Gastrocnemius medialis (tissue), 4 donors: ENCODE data around the gene ZNF423.

ENCODE experiments used
- CTCF ChIP-seq, 5 experiments: fragments of 450-650 bp in 3 of 5; fragments of 200-600 bp in 2 of 5; sonication (generic) in 2 of 5; IDR thresholded peaks in 4 of 5; conservative IDR thresholded peaks in 1 of 5; 1 replicate in 4 of 5; 2 replicates in 1 of 5; pipeline ENCODE4 v1.5.1; 2016 to 2019; ENCODE audit warnings: antibody characterized with exemption in 5 of 5, mild to moderate bottlenecking in 3 of 5, moderate library complexity in 3 of 5
- POLR2A ChIP-seq, 2 donors: fragments of 450-650 bp; IDR thresholded peaks; one replicate each; pipeline ENCODE4 v1.6.1; 2017; ENCODE audit warnings: antibody characterized with exemption in 2 of 2, mild to moderate bottlenecking in 2 of 2, moderate library complexity in 2 of 2

GRCh38 chr16:49596068-49596467 is 259.8 kb downstream of the ZNF423 start:
- TF ChIP-seq CTCF (IDR thresholded peaks at IDR 0.05 in 4 of 5, conservative IDR thresholded peaks at IDR 0.05 in 1 of 5) (no peak), POLR2A (IDR thresholded peaks at IDR 0.05) (no peak)
